Esophagus muscularis mucosa (tissue), 3 donors: ENCODE data around the gene NUDCD2.

Source experiments
- CTCF ChIP-seq, 3 experiments: fragments of 200-600 bp in 2 of 3; fragments of 450-650 bp in 1 of 3; sonication (generic) in 2 of 3; IDR thresholded peaks; one replicate each; pipeline ENCODE4 v1.5.1; 2017 to 2019; ENCODE audit warnings: antibody characterized with exemption in 3 of 3, mild to moderate bottlenecking in 2 of 3, moderate library complexity in 1 of 3
- POLR2A ChIP-seq: fragments of 450-650 bp; IDR thresholded peaks from one replicate; pipeline ENCODE4 v1.6.1; 2017; ENCODE audit warnings: antibody characterized with exemption, moderate library complexity, mild to moderate bottlenecking, low read depth
- POLR2AphosphoS5 ChIP-seq, 2 donors: sonication (generic); formaldehyde crosslinking; IDR thresholded peaks; one replicate each; pipeline ENCODE4 v1.6.1; 2017; ENCODE audit warnings: antibody characterized with exemption in 2 of 2

- TF ChIP-seq CTCF (IDR thresholded peaks at IDR 0.05) (no peak), POLR2A (no peak), POLR2AphosphoS5 (IDR thresholded peaks at IDR 0.05) (no peak)
These were observed 12.7 kb downstream of the NUDCD2 start for GRCh38 chr5:163447191-163447590.
